ENCODE measurements around the gene PXDN. TPM values are rescaled to one million over a fixed set of nuclear protein-coding genes. Genes with fewer than 3 reads are reported as not detected.
"Not testable (repeated sequence)": the region's sequence is repeated elsewhere in the genome, so short reads cannot be mapped to it uniquely, and the experiment has no call there.

PXDN gene
- total RNA-seq, 1 experiment from 2014 or later = 0.25 TPM

- Histone ChIP-seq H3K9me3 (no peaks in the 10 kb centered on the region), H3K27me3 (replicated peaks; ENCODE audit: control insufficient read depth, insufficient read depth, low read length) (no peaks in the 10 kb centered on the region), H3K4me3 (ENCODE audit: low read depth, low read length) (no peak overlapping the region), H3K4me1 (peaks cover 11% of the 10 kb centered on the region), H3K36me3 (ENCODE audit: control insufficient read depth, insufficient read depth, low read length) (no peaks in the 10 kb centered on the region)
- TF ChIP-seq CTCF (IDR thresholded peaks at IDR 0.05; ENCODE audit: insufficient read depth in 1 of 2, low read depth in 1 of 2, low read length in 1 of 2, severe bottlenecking in 1 of 2, unreplicated experiment in 1 of 2) = no peak
- intact Hi-C loops (cut with micrococcal nuclease; ENCODE audit: unreplicated experiment) = loop anchor here (5.0 to 10.0 kb wide), 2 partner anchors 50 to 812 kb away; partner anchors contain the start of gene SNTG2
- Mint-ChIP-seq H3K36me3 (ENCODE audit: insufficient read depth, unreplicated experiment) (no peaks in the 10 kb centered on the region), H3K27me3 (ENCODE audit: insufficient read depth, unreplicated experiment) (peaks cover 6% of the 10 kb centered on the region), H3K27ac (ENCODE audit: unreplicated experiment) (no peak overlapping the region), H3K4me3 (ENCODE audit: unreplicated experiment) (no peak overlapping the region), H3K9me3 (ENCODE audit: unreplicated experiment) (peaks cover 10% of the 10 kb centered on the region), H3K4me1 (ENCODE audit: low read depth, unreplicated experiment) (no peaks in the 10 kb centered on the region)
- ChIA-PET CTCF (interaction anchor here (0.8 kb wide), 2 partner anchors 19 to 51 kb away, joined by 3 read pairs; no protein-coding TSS in a partner anchor), POLR2A (no interaction called here)
- DNase-seq = no peak
- no TSS peak for BruUV-seq (replicated peaks)
These were observed 22.8 kb upstream of the PXDN start for GRCh38 chr2:1766851-1767811.

GRCh38 chr2:1766425-1766824 is 22.1 kb upstream of the PXDN start:
- no TSS peak for BruUV-seq (replicated peaks)
- Histone ChIP-seq H3K4me3 (ENCODE audit: low read depth, low read length) (no peak overlapping the region), H3K9me3 (no peaks in the 10 kb centered on the region), H3K4me1 (peaks cover 6% of the 10 kb centered on the region), H3K36me3 (ENCODE audit: control insufficient read depth, insufficient read depth, low read length) (no peaks in the 10 kb centered on the region), H3K27me3 (replicated peaks; ENCODE audit: control insufficient read depth, insufficient read depth, low read length) (no peaks in the 10 kb centered on the region)
- H3K27ac Mint-ChIP-seq (ENCODE audit: unreplicated experiment) = no peak overlapping the region
- no peaks in the 10 kb centered on the region for H3K4me1 Mint-ChIP-seq (ENCODE audit: low read depth, unreplicated experiment)
- H3K36me3 Mint-ChIP-seq (ENCODE audit: insufficient read depth, unreplicated experiment) = no peaks in the 10 kb centered on the region
- peaks cover 10% of the 10 kb centered on the region for H3K9me3 Mint-ChIP-seq (ENCODE audit: unreplicated experiment)
- ChIA-PET POLR2A (no interaction called here), CTCF (interaction anchor here (0.8 kb wide), 2 partner anchors 18 to 52 kb away, joined by 3 read pairs; no protein-coding TSS in a partner anchor)
- TF ChIP-seq CTCF (IDR thresholded peaks at IDR 0.05; ENCODE audit: insufficient read depth in 1 of 2, low read depth in 1 of 2, low read length in 1 of 2, severe bottlenecking in 1 of 2, unreplicated experiment in 1 of 2) = no peak
- intact Hi-C loops (cut with micrococcal nuclease; ENCODE audit: unreplicated experiment) = loop anchor here (5.0 to 10.0 kb wide), 2 partner anchors 51 to 812 kb away; partner anchors contain the start of gene SNTG2
- H3K27me3 Mint-ChIP-seq (ENCODE audit: insufficient read depth, unreplicated experiment) = peaks cover 6% of the 10 kb centered on the region
- no peak overlapping the region for H3K4me3 Mint-ChIP-seq (ENCODE audit: unreplicated experiment)
- no peak for DNase-seq

GRCh38 chr2:1765201-1765600 is 20.9 kb upstream of the PXDN start:
- intact Hi-C loops (cut with micrococcal nuclease; ENCODE audit: unreplicated experiment) = loop anchor here (5.0 to 10.0 kb wide), 2 partner anchors 52 to 810 kb away; partner anchors contain the start of gene SNTG2
- H3K4me1 ChIP-seq; POLR2A ChIA-PET; H3K36me3 ChIP-seq (ENCODE audit: control insufficient read depth, insufficient read depth, low read length); H3K27me3 Mint-ChIP-seq (ENCODE audit: insufficient read depth, unreplicated experiment); H3K4me3 Mint-ChIP-seq (ENCODE audit: unreplicated experiment); H3K9me3 Mint-ChIP-seq (ENCODE audit: unreplicated experiment); H3K27ac Mint-ChIP-seq (ENCODE audit: unreplicated experiment); CTCF ChIA-PET; DNase-seq; H3K4me3 ChIP-seq (ENCODE audit: low read depth, low read length); BruUV-seq (replicated peaks); H3K9me3 ChIP-seq; H3K27me3 ChIP-seq (replicated peaks; ENCODE audit: control insufficient read depth, insufficient read depth, low read length); H3K36me3 Mint-ChIP-seq (ENCODE audit: insufficient read depth, unreplicated experiment); H3K4me1 Mint-ChIP-seq (ENCODE audit: low read depth, unreplicated experiment): not testable (repeated sequence)
